DOHH2 (cell line): ENCODE results near the gene CRMP1.

Source experiments
- EZH2phosphoT487 ChIP-seq: fragments of 200-600 bp; sonication (generic); IDR thresholded peaks from 2 replicates; pipeline ENCODE4 v1.6.1; 2017; ENCODE audit warnings: borderline replicate concordance, mild to moderate bottlenecking, antibody characterized with exemption, low read length, moderate library complexity, mixed read lengths
- TF ChIP-seq, protein P1 (sequence below): fragments of 200-600 bp; sonication (generic); IDR thresholded peaks from one replicate; pipeline ENCODE4 v1.5.1; 2014; ENCODE audit warnings: antibody characterized with exemption, mild to moderate bottlenecking, low read depth, low read length; ENCODE audit not compliant: poor library complexity, severe bottlenecking

DNA sequence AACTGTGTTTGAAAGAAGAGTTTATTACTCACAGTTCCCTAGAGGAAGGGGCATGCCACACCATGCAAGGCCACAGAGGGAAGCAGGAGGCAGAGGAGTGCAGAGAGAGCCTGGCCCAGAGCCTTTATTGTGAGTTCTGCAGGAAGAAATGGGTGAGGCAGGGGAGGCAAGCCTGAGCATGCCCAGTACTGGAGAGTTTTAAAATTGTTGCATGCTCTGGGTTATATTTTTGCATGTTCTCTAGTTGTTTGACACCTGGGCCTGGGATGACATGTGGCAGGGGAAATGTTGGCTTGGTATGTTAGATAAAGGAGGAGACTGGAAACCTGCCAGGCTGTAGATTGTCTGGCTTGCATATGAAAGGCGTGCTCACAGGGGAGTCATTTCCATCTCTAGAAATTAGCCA is 19.7 kb upstream of the CRMP1 start:
- TF ChIP-seq, protein P1, sequence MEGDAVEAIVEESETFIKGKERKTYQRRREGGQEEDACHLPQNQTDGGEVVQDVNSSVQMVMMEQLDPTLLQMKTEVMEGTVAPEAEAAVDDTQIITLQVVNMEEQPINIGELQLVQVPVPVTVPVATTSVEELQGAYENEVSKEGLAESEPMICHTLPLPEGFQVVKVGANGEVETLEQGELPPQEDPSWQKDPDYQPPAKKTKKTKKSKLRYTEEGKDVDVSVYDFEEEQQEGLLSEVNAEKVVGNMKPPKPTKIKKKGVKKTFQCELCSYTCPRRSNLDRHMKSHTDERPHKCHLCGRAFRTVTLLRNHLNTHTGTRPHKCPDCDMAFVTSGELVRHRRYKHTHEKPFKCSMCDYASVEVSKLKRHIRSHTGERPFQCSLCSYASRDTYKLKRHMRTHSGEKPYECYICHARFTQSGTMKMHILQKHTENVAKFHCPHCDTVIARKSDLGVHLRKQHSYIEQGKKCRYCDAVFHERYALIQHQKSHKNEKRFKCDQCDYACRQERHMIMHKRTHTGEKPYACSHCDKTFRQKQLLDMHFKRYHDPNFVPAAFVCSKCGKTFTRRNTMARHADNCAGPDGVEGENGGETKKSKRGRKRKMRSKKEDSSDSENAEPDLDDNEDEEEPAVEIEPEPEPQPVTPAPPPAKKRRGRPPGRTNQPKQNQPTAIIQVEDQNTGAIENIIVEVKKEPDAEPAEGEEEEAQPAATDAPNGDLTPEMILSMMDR: no peak
- TF ChIP-seq EZH2phosphoT487: no peak
